Trophoblast cell (in vitro differentiated cells and primary cell): ENCODE results near the gene TRERF1.

ENCODE experiments used
- DNase-seq, 2 donors: peaks; one replicate each; pipeline ENCODE4 v3.0.0-alpha.2; 2016
- H2AFZ ChIP-seq: 2 replicates; pipeline ENCODE4 v1.6.1; 2013; ENCODE audit warnings: low read length, moderate library complexity, mild to moderate bottlenecking; ENCODE audit not compliant: insufficient read depth, poor library complexity
- H2AK5ac ChIP-seq: 2 replicates; pipeline ENCODE4 v1.6.1; 2013; ENCODE audit warnings: mild to moderate bottlenecking, low read length
- H2BK120ac ChIP-seq: 2 replicates; pipeline ENCODE4 v1.6.1; 2013; ENCODE audit warnings: low read length, mild to moderate bottlenecking, moderate library complexity; ENCODE audit not compliant: insufficient read depth, poor library complexity
- H2BK12ac ChIP-seq: 2 replicates; pipeline ENCODE4 v1.6.1; 2013; ENCODE audit warnings: mild to moderate bottlenecking, low read length, moderate library complexity
- H2BK5ac ChIP-seq: 2 replicates; pipeline ENCODE4 v1.6.1; 2013; ENCODE audit warnings: low read length, low read depth, moderate library complexity, mild to moderate bottlenecking; ENCODE audit not compliant: poor library complexity
- H3K14ac ChIP-seq: 2 replicates; pipeline ENCODE4 v1.6.1; 2013; ENCODE audit warnings: mild to moderate bottlenecking, low read length
- H3K18ac ChIP-seq: 2 replicates; pipeline ENCODE4 v1.6.1; 2013; ENCODE audit warnings: mild to moderate bottlenecking, low read length
- H3K23ac ChIP-seq: 2 replicates; pipeline ENCODE4 v1.6.1; 2013; ENCODE audit warnings: low read length
- H3K27ac ChIP-seq: 2 replicates; pipeline ENCODE4 v1.5.1; 2013; ENCODE audit warnings: low read depth, mild to moderate bottlenecking, inconsistent platforms, low read length, moderate library complexity
- H3K27me3 ChIP-seq: 2 replicates; pipeline ENCODE4 v1.6.1; 2013; ENCODE audit warnings: inconsistent platforms, mild to moderate bottlenecking, low read length, moderate library complexity; ENCODE audit not compliant: insufficient read depth
- H3K36me3 ChIP-seq, 2 experiments: 1 replicate in 1 of 2; 2 replicates in 1 of 2; pipeline ENCODE4 v1.6.1; 2013; ENCODE audit warnings: low read length in 2 of 2, mild to moderate bottlenecking in 2 of 2, moderate library complexity in 1 of 2; ENCODE audit not compliant: insufficient read depth in 2 of 2, control insufficient read depth in 1 of 2
- H3K4ac ChIP-seq: 2 replicates; pipeline ENCODE4 v1.6.1; 2013; ENCODE audit warnings: low read depth, mild to moderate bottlenecking, low read length, moderate library complexity
- H3K4me1 ChIP-seq, 2 experiments: 1 replicate in 1 of 2; 2 replicates in 1 of 2; pipeline ENCODE4 v1.6.1; 2013; ENCODE audit warnings: low read length in 2 of 2, mild to moderate bottlenecking in 2 of 2, moderate library complexity in 1 of 2; ENCODE audit not compliant: insufficient read depth in 2 of 2, control insufficient read depth in 1 of 2
- H3K4me2 ChIP-seq: 2 replicates; pipeline ENCODE4 v1.6.1; 2013; ENCODE audit warnings: inconsistent platforms, mild to moderate bottlenecking, low read length, moderate library complexity
- H3K4me3 ChIP-seq: 2 replicates; pipeline ENCODE4 v1.5.1; 2013; ENCODE audit warnings: mild to moderate bottlenecking, low read depth, low read length, inconsistent platforms
- H3K79me1 ChIP-seq: one replicate; pipeline ENCODE4 v1.6.1; 2013; ENCODE audit warnings: low read length
- H3K79me2 ChIP-seq: 2 replicates; pipeline ENCODE4 v1.6.1; 2013; ENCODE audit warnings: low read length, mild to moderate bottlenecking; ENCODE audit not compliant: control insufficient read depth, insufficient read depth, poor library complexity
- H3K9ac ChIP-seq: 2 replicates; pipeline ENCODE4 v1.6.1; 2013; ENCODE audit warnings: mild to moderate bottlenecking, low read length
- H3K9me3 ChIP-seq: 2 replicates; pipeline ENCODE4 v1.6.1; 2013; ENCODE audit warnings: low read depth, mild to moderate bottlenecking, control low read depth, inconsistent platforms, low read length; ENCODE audit not compliant: insufficient read depth
- H4K12ac ChIP-seq: 2 replicates; pipeline ENCODE4 v1.6.1; 2013; ENCODE audit warnings: low read depth, mild to moderate bottlenecking, low read length, moderate library complexity
- H4K8ac ChIP-seq: 2 replicates; pipeline ENCODE4 v1.6.1; 2013; ENCODE audit warnings: low read depth, mild to moderate bottlenecking, low read length, moderate library complexity
- H4K91ac ChIP-seq: one replicate; pipeline ENCODE4 v1.6.1; 2013; ENCODE audit warnings: low read depth, mild to moderate bottlenecking, low read length, moderate library complexity
- WGBS: extraction: QIAGEN DNeasy Blood & Tissue Kit; methylation state at CpG from one replicate; pipeline ENCODE4 v1.1.7; 2013; ENCODE audit warnings: missing lambda C conversion rate; ENCODE audit not compliant: insufficient read length, insufficient coverage; ENCODE audit errors: extremely low coverage; 5-methylcytosine and 5-hydroxymethylcytosine counted together

The TRERF1 gene

DNA sequence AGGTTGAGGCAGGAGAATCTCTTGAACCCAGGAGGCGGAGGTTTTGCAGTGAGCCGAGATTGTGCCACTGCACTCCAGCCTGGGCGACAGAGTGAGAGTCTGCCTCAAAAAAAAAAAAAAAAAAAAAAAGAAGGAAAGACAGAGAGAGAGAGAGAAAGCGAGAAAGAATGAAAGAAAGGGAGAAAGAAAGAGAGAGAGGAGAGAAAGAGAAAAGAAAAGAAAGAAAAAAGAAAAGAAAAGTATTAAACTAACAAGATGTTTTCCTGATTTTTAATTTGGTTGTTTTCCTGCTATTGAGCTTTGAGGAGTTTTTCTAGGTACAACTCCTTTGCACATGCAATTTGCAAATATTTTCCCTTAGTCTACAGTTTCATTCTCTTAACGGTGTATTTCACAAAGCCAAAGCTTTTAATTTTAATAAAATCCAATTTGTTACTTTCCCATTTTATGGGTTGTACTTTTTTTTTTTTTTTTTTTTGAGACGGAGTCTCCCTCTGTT, 10.8 kb upstream of the TRERF1 start:
- no peak overlapping the region for H3K27ac ChIP-seq
- no peak overlapping the region for H3K23ac ChIP-seq
- no peak for DNase-seq
- H3K79me1 ChIP-seq, result no peaks in the 10 kb centered on the region
- H2BK5ac ChIP-seq, result no peak overlapping the region
- no peak overlapping the region for H4K12ac ChIP-seq
- H3K9ac ChIP-seq, result no peak overlapping the region
- no peak overlapping the region for H3K4ac ChIP-seq
- H4K8ac ChIP-seq, result no peak overlapping the region
- no peaks in the 10 kb centered on the region for H3K79me2 ChIP-seq
- no peak overlapping the region for H3K18ac ChIP-seq
- no peak overlapping the region for H2BK12ac ChIP-seq
- H2BK120ac ChIP-seq, result no peak overlapping the region
- no peak overlapping the region for H2AK5ac ChIP-seq
- no CpG with 5 or more reads among the region's 6 CpGs for WGBS
- no peaks in the 10 kb centered on the region for H3K36me3 ChIP-seq
- no peaks in the 10 kb centered on the region for H3K27me3 ChIP-seq
- no peak overlapping the region for H2AFZ ChIP-seq
- peaks cover 2% of the 10 kb centered on the region for H3K9me3 ChIP-seq
- no peaks in the 10 kb centered on the region for H3K4me1 ChIP-seq
- H4K91ac ChIP-seq, result no peak overlapping the region
- H3K4me2 ChIP-seq, result no peak overlapping the region
- H3K14ac ChIP-seq, result no peak overlapping the region
- no peak overlapping the region for H3K4me3 ChIP-seq

DNA sequence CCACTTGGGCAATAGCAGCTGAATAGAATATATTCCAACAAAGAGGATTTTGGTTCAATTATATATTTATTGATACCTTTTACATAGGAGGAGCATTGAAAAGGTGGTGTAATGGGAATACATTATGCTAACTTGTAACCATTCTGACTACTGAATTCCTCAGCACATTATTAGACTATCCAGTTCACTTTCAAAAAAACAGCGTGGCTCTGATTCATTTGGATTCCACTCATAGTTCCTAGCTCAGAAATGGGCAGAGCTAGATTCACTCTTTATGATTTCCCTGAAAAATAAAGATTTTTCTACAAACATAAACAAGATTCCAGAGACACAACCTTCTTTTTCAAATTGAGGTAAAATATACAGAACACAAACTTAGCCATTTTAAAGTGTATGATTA, 9.2 kb upstream of the TRERF1 start:
- no peak overlapping the region for H2BK120ac ChIP-seq
- peak in 1 of 2 donors; percentile 67 for DNase-seq
- H3K14ac ChIP-seq, result no peak overlapping the region
- H4K8ac ChIP-seq, result no peak overlapping the region
- no peak overlapping the region for H3K23ac ChIP-seq
- no peaks in the 10 kb centered on the region for H3K79me2 ChIP-seq
- no peak overlapping the region for H4K91ac ChIP-seq
- no peak overlapping the region for H3K4me2 ChIP-seq
- H3K4ac ChIP-seq, result no peak overlapping the region
- no peaks in the 10 kb centered on the region for H3K4me1 ChIP-seq
- no peak overlapping the region for H3K18ac ChIP-seq
- H2BK5ac ChIP-seq, result no peak overlapping the region
- no peak overlapping the region for H3K4me3 ChIP-seq
- no peak overlapping the region for H2AK5ac ChIP-seq
- WGBS, result no CpG with 5 or more reads among the region's 1 CpG
- H3K27ac ChIP-seq, result no peak overlapping the region
- H3K9ac ChIP-seq, result no peak overlapping the region
- H3K27me3 ChIP-seq, result no peaks in the 10 kb centered on the region
- no peak overlapping the region for H4K12ac ChIP-seq
- H3K79me1 ChIP-seq, result no peaks in the 10 kb centered on the region
- no peaks in the 10 kb centered on the region for H3K9me3 ChIP-seq
- no peak overlapping the region for H2BK12ac ChIP-seq
- H2AFZ ChIP-seq, result no peak overlapping the region
- no peaks in the 10 kb centered on the region for H3K36me3 ChIP-seq

GRCh38 chr6:42459888-42460287, 8.2 kb upstream of the TRERF1 start:
- Histone ChIP-seq H2AK5ac (no peak overlapping the region), H3K4me2 (no peak overlapping the region), H2AFZ (no peak overlapping the region), H3K79me1 (no peaks in the 10 kb centered on the region), H3K27ac (no peak overlapping the region), H3K4me3 (no peak overlapping the region), H4K12ac (no peak overlapping the region), H3K36me3 (no peaks in the 10 kb centered on the region), H3K14ac (no peak overlapping the region), H3K9me3 (no peaks in the 10 kb centered on the region), H3K4me1 (no peaks in the 10 kb centered on the region), H2BK120ac (no peak overlapping the region), H3K4ac (no peak overlapping the region), H3K23ac (no peak overlapping the region), H3K79me2 (no peaks in the 10 kb centered on the region), H3K9ac (no peak overlapping the region), H2BK5ac (no peak overlapping the region), H3K18ac (no peak overlapping the region), H4K8ac (no peak overlapping the region), H2BK12ac (no peak overlapping the region), H3K27me3 (no peaks in the 10 kb centered on the region), H4K91ac (no peak overlapping the region)
- WGBS, result no CpG with 5 or more reads among the region's 5 CpGs
- DNase-seq, result no peak

DNA sequence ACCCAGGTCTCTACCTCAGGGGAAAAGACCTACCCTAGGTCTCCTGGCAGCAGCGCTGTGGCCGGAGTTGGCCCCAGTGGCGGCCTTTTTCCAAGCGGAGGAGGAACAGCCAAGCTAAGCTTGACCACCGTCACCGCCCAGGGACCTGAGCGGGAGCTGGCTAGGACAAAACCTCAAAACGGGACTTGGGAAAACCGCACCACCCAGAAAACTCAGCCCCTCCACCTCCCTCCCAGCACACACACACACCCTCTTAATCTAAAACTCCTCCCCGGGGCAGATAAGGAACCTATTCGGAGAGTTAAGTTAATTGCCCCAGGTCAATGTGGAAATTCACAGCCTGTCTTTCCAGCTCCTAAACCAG, 2.7 kb upstream of the TRERF1 start:
- Histone ChIP-seq H3K14ac (peak overlapping the region; percentile 69), H2BK120ac (no peak overlapping the region), H3K18ac (peak overlapping the region; percentile 72), H3K9ac (peak overlapping the region; percentile 45), H3K36me3 (no peaks in the 10 kb centered on the region), H3K27ac (no peak overlapping the region), H2BK12ac (peak overlapping the region; percentile 58), H2AK5ac (no peak overlapping the region), H3K23ac (no peak overlapping the region), H3K9me3 (peaks cover 4% of the 10 kb centered on the region), H3K4me3 (no peak overlapping the region), H3K27me3 (no peaks in the 10 kb centered on the region), H4K12ac (no peak overlapping the region), H3K4me2 (peak overlapping the region; percentile 91), H2AFZ (peak overlapping the region; percentile 89), H2BK5ac (peak overlapping the region; percentile 30), H3K4me1 (peaks cover 9 to 21% of the 10 kb centered on the region in 2 experiments), H3K79me1 (peaks cover 17% of the 10 kb centered on the region), H3K79me2 (peaks cover 5% of the 10 kb centered on the region), H4K91ac (peak overlapping the region; percentile 45), H3K4ac (no peak overlapping the region), H4K8ac (peak overlapping the region; percentile 76)
- no CpG with 5 or more reads among the region's 11 CpGs for WGBS
- DNase-seq, result peak in 1 of 2 donors; percentile 20
